ENCODE measurements around the gene ATP8B2.

Gene ATP8B2

GRCh38 chr1:154386643-154387352 lies 61.5 kb downstream of the ATP8B2 start:
- TF ChIP-seq, protein P1, sequence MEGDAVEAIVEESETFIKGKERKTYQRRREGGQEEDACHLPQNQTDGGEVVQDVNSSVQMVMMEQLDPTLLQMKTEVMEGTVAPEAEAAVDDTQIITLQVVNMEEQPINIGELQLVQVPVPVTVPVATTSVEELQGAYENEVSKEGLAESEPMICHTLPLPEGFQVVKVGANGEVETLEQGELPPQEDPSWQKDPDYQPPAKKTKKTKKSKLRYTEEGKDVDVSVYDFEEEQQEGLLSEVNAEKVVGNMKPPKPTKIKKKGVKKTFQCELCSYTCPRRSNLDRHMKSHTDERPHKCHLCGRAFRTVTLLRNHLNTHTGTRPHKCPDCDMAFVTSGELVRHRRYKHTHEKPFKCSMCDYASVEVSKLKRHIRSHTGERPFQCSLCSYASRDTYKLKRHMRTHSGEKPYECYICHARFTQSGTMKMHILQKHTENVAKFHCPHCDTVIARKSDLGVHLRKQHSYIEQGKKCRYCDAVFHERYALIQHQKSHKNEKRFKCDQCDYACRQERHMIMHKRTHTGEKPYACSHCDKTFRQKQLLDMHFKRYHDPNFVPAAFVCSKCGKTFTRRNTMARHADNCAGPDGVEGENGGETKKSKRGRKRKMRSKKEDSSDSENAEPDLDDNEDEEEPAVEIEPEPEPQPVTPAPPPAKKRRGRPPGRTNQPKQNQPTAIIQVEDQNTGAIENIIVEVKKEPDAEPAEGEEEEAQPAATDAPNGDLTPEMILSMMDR (IDR thresholded peaks at IDR 0.05; ENCODE audit: low read depth, low read length, missing control alignments): no peak
- no peak overlapping the region for H3K4me3 ChIP-seq (replicated peaks; ENCODE audit: low read depth, low read length)
- DNase-seq (ENCODE audit: extremely low read depth, low read depth): no peak

- TF ChIP-seq, protein P1 (IDR thresholded peaks at IDR 0.05; ENCODE audit: low read depth, low read length, missing control alignments): no peak
- H3K4me3 ChIP-seq (replicated peaks; ENCODE audit: low read depth, low read length): no peak overlapping the region
- DNase-seq (ENCODE audit: extremely low read depth, low read depth): no peak
Observed at GRCh38 chr1:154391086-154391770, 65.9 kb downstream of the ATP8B2 start.

DNA sequence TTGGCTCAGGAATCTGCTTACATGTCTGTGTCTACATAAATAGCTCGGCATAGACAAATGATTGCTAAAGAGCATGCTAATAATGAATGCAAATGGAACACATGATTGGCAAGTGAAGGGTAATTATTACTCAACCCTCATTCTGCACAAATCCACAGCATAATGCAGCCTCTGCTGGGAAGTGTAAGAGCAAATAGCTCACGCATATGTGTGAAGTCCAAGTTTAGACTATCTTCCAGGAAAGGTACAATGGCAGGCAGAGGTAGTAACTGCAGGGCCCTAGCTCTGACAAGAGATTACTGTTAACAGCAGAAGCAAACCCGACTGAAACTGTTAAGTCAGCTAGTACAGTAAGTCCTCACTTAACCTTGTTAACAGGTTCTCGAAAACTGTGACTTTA lies 72.8 kb downstream of the ATP8B2 start:
- H3K4me3 ChIP-seq (replicated peaks; ENCODE audit: low read depth, low read length): no peak overlapping the region
- TF ChIP-seq, protein P1 (IDR thresholded peaks at IDR 0.05; ENCODE audit: low read depth, low read length, missing control alignments): no peak
- no peak for DNase-seq (ENCODE audit: extremely low read depth, low read depth)

GRCh38 chr1:154398678-154399077 lies 73.4 kb downstream of the ATP8B2 start:
- DNase-seq (ENCODE audit: extremely low read depth, low read depth): no peak

DNA sequence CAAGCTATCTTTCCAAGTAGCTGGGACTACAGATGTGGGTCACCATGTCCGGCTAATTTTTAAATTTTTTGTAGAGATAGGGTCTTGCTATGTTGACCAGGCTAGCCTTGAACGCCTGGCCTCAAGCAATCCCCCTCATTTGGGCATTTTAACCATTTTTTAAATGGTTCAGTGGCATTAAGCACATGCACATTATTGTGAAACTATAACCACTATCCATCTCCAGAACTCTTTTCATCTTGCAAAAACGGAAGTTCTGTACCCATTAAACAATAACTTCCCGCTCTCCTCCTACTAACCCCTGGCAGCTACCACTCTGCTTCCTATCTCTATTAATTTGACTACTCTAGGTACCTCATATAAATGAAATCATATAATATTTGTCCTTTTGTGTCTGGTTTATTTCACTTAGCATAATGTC lies 75.1 kb downstream of the ATP8B2 start:
- H3K4me3 ChIP-seq (replicated peaks; ENCODE audit: low read depth, low read length): no peak overlapping the region
- TF ChIP-seq, protein P1 (IDR thresholded peaks at IDR 0.05; ENCODE audit: low read depth, low read length, missing control alignments): no peak
- DNase-seq (ENCODE audit: extremely low read depth, low read depth): no peak

More at GRCh38 chr1:154398678-154399077, 73.4 kb downstream of the ATP8B2 start:
- TF ChIP-seq, protein P1 (IDR thresholded peaks at IDR 0.05; ENCODE audit: low read depth, low read length, missing control alignments): no peak
- no peak overlapping the region for H3K4me3 ChIP-seq (replicated peaks; ENCODE audit: low read depth, low read length)

Data from HFF-Myc (cell line).